ENCODE measurements around the gene INAVA. TPM values are rescaled to one million over a fixed set of nuclear protein-coding genes. Genes with fewer than 3 reads are reported as not detected.

INAVA gene
- total and polyA plus RNA-seq, 2 of the 13 experiments (the other 11 are each of a cell fraction or from before 2014, with no cell fraction given): 6.0 to 13.5 TPM

DNA sequence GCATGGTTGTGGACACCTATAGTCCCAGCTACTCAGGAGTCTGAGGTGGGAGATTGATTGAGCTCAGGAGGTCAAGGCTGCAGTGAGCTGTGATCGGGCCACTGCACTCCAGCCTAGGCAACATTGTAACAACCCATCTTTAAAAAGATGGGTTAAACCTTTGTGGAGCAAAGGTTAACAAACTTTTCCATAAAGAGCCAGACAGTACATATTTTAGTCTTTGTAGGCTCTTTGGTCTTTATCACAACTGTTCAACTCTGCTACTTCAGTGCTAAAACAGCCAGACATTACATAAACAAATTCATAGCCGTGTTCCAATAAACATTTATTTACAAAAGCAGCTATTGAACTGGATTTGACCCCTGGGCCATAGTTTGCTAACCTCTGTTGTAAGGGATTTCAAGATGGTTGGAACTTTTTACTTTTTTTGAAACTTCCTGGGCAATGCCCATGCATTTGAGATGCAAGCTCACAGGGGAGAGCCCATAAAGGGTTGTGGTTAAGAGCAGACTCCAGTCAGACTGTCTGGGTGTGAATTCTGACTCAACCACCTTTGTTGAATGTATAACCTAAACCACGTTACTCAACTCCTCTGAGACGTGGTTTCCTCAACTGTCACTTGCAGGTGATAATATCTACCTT is 10.8 kb downstream of the INAVA start (continued):
- TF ChIP-seq, protein P1, sequence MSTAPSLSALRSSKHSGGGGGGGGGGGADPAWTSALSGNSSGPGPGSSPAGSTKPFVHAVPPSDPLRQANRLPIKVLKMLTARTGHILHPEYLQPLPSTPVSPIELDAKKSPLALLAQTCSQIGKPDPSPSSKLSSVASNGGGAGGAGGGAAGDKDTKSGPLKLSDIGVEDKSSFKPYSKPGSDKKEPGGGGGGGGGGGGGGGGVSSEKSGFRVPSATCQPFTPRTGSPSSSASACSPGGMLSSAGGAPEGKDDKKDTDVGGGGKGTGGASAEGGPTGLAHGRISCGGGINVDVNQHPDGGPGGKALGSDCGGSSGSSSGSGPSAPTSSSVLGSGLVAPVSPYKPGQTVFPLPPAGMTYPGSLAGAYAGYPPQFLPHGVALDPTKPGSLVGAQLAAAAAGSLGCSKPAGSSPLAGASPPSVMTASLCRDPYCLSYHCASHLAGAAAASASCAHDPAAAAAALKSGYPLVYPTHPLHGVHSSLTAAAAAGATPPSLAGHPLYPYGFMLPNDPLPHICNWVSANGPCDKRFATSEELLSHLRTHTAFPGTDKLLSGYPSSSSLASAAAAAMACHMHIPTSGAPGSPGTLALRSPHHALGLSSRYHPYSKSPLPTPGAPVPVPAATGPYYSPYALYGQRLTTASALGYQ (CRISPR knock-in tag; IDR thresholded peaks at IDR 0.05): peak; percentile 70
- TF ChIP-seq ZNF496 (CRISPR knock-in tag; IDR thresholded peaks at IDR 0.05; ENCODE audit: insufficient replicate concordance) (no peak), FOXJ3 (CRISPR knock-in tag; IDR thresholded peaks at IDR 0.05; ENCODE audit: borderline replicate concordance) (peak; percentile 68; the same call in 1 of the 2 replicates), ZNF747 (CRISPR knock-in tag; IDR thresholded peaks at IDR 0.05; ENCODE audit: borderline replicate concordance) (no peak), TEAD2 (CRISPR knock-in tag; IDR thresholded peaks at IDR 0.05) (no peak), ZNF331 (CRISPR knock-in tag; IDR thresholded peaks at IDR 0.05) (no peak), EHMT2 (IDR thresholded peaks at IDR 0.05; ENCODE audit: borderline replicate concordance, low read depth, low read length) (no peak), CBX5 (CRISPR knock-in tag; IDR thresholded peaks at IDR 0.05; ENCODE audit: borderline replicate concordance) (no peak), SOX6 (IDR thresholded peaks at IDR 0.05) (no peak), SOX6 (CRISPR knock-in tag; IDR thresholded peaks at IDR 0.05) (peak; percentile 67), ZNF607 (CRISPR knock-in tag; IDR thresholded peaks at IDR 0.05; ENCODE audit: borderline replicate concordance) (no peak), ZNF777 (CRISPR knock-in tag; IDR thresholded peaks at IDR 0.05) (no peak), ZNF75D (CRISPR knock-in tag; IDR thresholded peaks at IDR 0.05; ENCODE audit: borderline replicate concordance) (no peak), ZNF160 (CRISPR knock-in tag; IDR thresholded peaks at IDR 0.05) (no peak), HNRNPUL1 (IDR thresholded peaks at IDR 0.05; ENCODE audit: low read depth, low read length) (no peak), RFX3 (CRISPR knock-in tag; IDR thresholded peaks at IDR 0.05) (no peak), NR1H2 (CRISPR knock-in tag; IDR thresholded peaks at IDR 0.05; ENCODE audit: borderline replicate concordance, low read depth) (no peak), HDAC1 (CRISPR knock-in tag; IDR thresholded peaks at IDR 0.05) (peak; percentile 39; the same call in 1 of the 2 replicates), ZSCAN9 (CRISPR knock-in tag; IDR thresholded peaks at IDR 0.05; ENCODE audit: borderline replicate concordance) (no peak), SMYD3 (CRISPR knock-in tag; IDR thresholded peaks at IDR 0.05) (no peak), CEBPG (CRISPR knock-in tag; IDR thresholded peaks at IDR 0.05) (0 out of 2 replicates have a peak, but pooled peaks have one; percentile 15), HNRNPLL (IDR thresholded peaks at IDR 0.05; ENCODE audit: low read depth, low read length, poor library complexity, severe bottlenecking) (no peak), HNF4A (CRISPR knock-in tag; IDR thresholded peaks at IDR 0.05) (peak; percentile 72), SALL1 (CRISPR knock-in tag; IDR thresholded peaks at IDR 0.05) (peak; percentile 53; the same call in 1 of the 2 replicates), ZIK1 (CRISPR knock-in tag; IDR thresholded peaks at IDR 0.05; ENCODE audit: borderline replicate concordance, low read depth) (no peak), ZNF335 (CRISPR knock-in tag; IDR thresholded peaks at IDR 0.05) (peak; percentile 94), ZNF766 (CRISPR knock-in tag; IDR thresholded peaks at IDR 0.05; ENCODE audit: borderline replicate concordance) (no peak), ZNF878 (CRISPR knock-in tag; IDR thresholded peaks at IDR 0.05) (no peak), RBM22 (optimal IDR thresholded peaks at IDR 0.05; ENCODE audit: low read length) (no peak), BCL6 (CRISPR knock-in tag; IDR thresholded peaks at IDR 0.05) (peak; percentile 82)
- TF ChIP-seq, protein P2, sequence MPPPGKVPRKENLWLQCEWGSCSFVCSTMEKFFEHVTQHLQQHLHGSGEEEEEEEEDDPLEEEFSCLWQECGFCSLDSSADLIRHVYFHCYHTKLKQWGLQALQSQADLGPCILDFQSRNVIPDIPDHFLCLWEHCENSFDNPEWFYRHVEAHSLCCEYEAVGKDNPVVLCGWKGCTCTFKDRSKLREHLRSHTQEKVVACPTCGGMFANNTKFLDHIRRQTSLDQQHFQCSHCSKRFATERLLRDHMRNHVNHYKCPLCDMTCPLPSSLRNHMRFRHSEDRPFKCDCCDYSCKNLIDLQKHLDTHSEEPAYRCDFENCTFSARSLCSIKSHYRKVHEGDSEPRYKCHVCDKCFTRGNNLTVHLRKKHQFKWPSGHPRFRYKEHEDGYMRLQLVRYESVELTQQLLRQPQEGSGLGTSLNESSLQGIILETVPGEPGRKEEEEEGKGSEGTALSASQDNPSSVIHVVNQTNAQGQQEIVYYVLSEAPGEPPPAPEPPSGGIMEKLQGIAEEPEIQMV (CRISPR knock-in tag; IDR thresholded peaks at IDR 0.05; ENCODE audit: low read depth): no peak
